WTC11 (cell line): ENCODE results near the gene SPTBN4.

Experiments
- CREM ChIP-seq: sonication (generic); formaldehyde crosslinking; IDR thresholded peaks from 2 replicates; pipeline ENCODE4 v1.8.1; 2022; ENCODE audit warnings: mild to moderate bottlenecking, missing genetic modification reagents, moderate library complexity
- JUN ChIP-seq: sonication (generic); formaldehyde crosslinking; IDR thresholded peaks from 2 replicates; pipeline ENCODE4 v1.8.0; 2023; ENCODE audit warnings: mild to moderate bottlenecking, missing genetic modification reagents
- SP1 ChIP-seq: sonication (generic); formaldehyde crosslinking; conservative IDR thresholded peaks from 2 replicates; pipeline ENCODE4 v1.8.1; 2022; ENCODE audit warnings: missing genetic modification reagents
- TF ChIP-seq, protein P1 (sequence below): fragments of 200-600 bp; IDR thresholded peaks from 2 replicates; pipeline ENCODE4 v1.8.0; 2022; ENCODE audit warnings: antibody characterized with exemption
- TF ChIP-seq, protein P2 (sequence below): fragments of 250-450 bp; sonication (Bioruptor Pico); IDR thresholded peaks from 2 replicates; pipeline ENCODE4 v1.9.0; 2021; ENCODE audit warnings: mild to moderate bottlenecking

DNA sequence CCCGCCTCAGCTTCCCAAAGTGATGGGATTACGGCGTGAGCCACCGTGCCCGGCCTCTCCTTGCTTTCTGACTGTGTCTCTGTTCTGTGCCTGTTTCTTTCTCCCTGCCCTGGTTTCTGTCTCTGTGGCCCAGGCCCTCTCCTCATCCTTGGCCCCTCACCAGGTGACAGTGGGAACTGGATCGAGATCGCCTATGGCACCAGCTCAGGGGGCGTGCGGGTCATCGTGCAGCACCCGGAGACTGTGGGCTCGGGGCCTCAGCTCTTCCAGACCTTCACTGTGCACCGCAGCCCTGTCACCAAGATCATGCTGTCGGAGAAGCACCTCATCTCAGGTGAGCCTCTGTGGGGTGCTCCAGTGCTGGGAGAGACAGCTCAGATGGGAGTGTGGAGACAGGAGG lies 119.8 kb downstream of the SPTBN4 start:
- TF ChIP-seq, protein P1, sequence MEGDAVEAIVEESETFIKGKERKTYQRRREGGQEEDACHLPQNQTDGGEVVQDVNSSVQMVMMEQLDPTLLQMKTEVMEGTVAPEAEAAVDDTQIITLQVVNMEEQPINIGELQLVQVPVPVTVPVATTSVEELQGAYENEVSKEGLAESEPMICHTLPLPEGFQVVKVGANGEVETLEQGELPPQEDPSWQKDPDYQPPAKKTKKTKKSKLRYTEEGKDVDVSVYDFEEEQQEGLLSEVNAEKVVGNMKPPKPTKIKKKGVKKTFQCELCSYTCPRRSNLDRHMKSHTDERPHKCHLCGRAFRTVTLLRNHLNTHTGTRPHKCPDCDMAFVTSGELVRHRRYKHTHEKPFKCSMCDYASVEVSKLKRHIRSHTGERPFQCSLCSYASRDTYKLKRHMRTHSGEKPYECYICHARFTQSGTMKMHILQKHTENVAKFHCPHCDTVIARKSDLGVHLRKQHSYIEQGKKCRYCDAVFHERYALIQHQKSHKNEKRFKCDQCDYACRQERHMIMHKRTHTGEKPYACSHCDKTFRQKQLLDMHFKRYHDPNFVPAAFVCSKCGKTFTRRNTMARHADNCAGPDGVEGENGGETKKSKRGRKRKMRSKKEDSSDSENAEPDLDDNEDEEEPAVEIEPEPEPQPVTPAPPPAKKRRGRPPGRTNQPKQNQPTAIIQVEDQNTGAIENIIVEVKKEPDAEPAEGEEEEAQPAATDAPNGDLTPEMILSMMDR: no peak
- TF ChIP-seq JUN (CRISPR knock-in tag) (no peak), CREM (no peak), SP1 (CRISPR knock-in tag) (no peak)
- TF ChIP-seq, protein P2, sequence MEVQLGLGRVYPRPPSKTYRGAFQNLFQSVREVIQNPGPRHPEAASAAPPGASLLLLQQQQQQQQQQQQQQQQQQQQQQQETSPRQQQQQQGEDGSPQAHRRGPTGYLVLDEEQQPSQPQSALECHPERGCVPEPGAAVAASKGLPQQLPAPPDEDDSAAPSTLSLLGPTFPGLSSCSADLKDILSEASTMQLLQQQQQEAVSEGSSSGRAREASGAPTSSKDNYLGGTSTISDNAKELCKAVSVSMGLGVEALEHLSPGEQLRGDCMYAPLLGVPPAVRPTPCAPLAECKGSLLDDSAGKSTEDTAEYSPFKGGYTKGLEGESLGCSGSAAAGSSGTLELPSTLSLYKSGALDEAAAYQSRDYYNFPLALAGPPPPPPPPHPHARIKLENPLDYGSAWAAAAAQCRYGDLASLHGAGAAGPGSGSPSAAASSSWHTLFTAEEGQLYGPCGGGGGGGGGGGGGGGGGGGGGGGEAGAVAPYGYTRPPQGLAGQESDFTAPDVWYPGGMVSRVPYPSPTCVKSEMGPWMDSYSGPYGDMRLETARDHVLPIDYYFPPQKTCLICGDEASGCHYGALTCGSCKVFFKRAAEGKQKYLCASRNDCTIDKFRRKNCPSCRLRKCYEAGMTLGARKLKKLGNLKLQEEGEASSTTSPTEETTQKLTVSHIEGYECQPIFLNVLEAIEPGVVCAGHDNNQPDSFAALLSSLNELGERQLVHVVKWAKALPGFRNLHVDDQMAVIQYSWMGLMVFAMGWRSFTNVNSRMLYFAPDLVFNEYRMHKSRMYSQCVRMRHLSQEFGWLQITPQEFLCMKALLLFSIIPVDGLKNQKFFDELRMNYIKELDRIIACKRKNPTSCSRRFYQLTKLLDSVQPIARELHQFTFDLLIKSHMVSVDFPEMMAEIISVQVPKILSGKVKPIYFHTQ (CRISPR knock-in tag): no peak
